HepG2 (cell line): ENCODE data around the gene E2F3. TPM values are rescaled to one million over a fixed set of nuclear protein-coding genes. Genes with fewer than 3 reads are reported as not detected.

Source experiments
- ATAC-seq: fragments of 200-7000 bp; cut with Tn5 transposase; 3 replicates; pipeline ENCODE4 v1.9.1; 2020; ENCODE audit warnings: mild to moderate bottlenecking, moderate library complexity
- BruUV-seq: library from RNA; stranded (reverse); fragments of 400-500 nt; replicated peaks from 2 replicates; lab custom pipeline; 2021; lab: Mats Ljungman, UMichigan
- CTCF ChIA-PET: fragments of 300-600 bp; formaldehyde crosslinking; extraction: SDS; loops from one replicate; lab custom pipeline; 2021; ENCODE audit warnings: low total read pairs, inconsistent platforms, low intra/inter-chr PET ratio; lab: Yijun Ruan, JAX
- POLR2A ChIA-PET: fragments of 350-600 bp; sonication (Branson Sonifier 250); formaldehyde crosslinking; loops from one replicate; lab custom pipeline; 2020; ENCODE audit warnings: antibody characterized with exemption, inconsistent platforms; lab: Yijun Ruan, JAX
- DNase-seq: peaks from one replicate; pipeline ENCODE4 v3.0.0-alpha.2; 2015; ENCODE audit warnings: low spot score
- FAIRE-seq: peaks from 3 replicates; lab custom pipeline; 2011; peaks lifted over from hg19 to GRCh38; lab: Jason Lieb, UNC
- H2AFZ ChIP-seq: one replicate; pipeline ENCODE4 v1.6.1; 2011; ENCODE audit warnings: low read length, inconsistent platforms
- H3K27ac ChIP-seq: fragments of 300-600 bp; 3 replicates; pipeline ENCODE4 v1.8.0; 2011; ENCODE audit warnings: mixed run types, mild to moderate bottlenecking, mixed read lengths, low read length, inconsistent platforms; ENCODE audit not compliant: insufficient read depth; ENCODE audit errors: extremely low read length
- H3K27me3 ChIP-seq, 2 experiments: fragments of 200-600 bp in 1 of 2; 2 replicates in 1 of 2; 3 replicates in 1 of 2; pipeline versions ENCODE4 v1.6.0 to v1.8.0; 2011; ENCODE audit warnings: low read length in 2 of 2, mild to moderate bottlenecking in 2 of 2, moderate library complexity in 2 of 2, inconsistent platforms in 1 of 2; ENCODE audit not compliant: insufficient read depth in 2 of 2, control insufficient read depth in 1 of 2
- H3K36me3 ChIP-seq, 2 experiments: fragments of 200-600 bp in 1 of 2; replicated peaks in 1 of 2; 2 replicates in 1 of 2; 3 replicates in 1 of 2; pipeline versions ENCODE4 v1.5.1 to v1.8.0; 2011; ENCODE audit warnings: low read length in 2 of 2, inconsistent platforms in 1 of 2; ENCODE audit not compliant: insufficient read depth in 2 of 2, control insufficient read depth in 1 of 2
- H3K4me1 ChIP-seq: 2 replicates; pipeline ENCODE4 v1.5.1; 2012; ENCODE audit warnings: low read length, inconsistent platforms; ENCODE audit not compliant: insufficient read depth
- H3K4me2 ChIP-seq: 2 replicates; pipeline ENCODE4 v1.6.0; 2011; ENCODE audit warnings: low read depth, low read length, inconsistent platforms
- H3K4me3 ChIP-seq, 3 experiments: fragments of 200-600 bp in 1 of 3; sonication (generic), shearing (Covaris generic) in 1 of 3; replicated peaks in 1 of 3; 2 replicates each; pipeline ENCODE4 v1.5.1; 2011 to 2016; ENCODE audit warnings: low read length in 3 of 3, inconsistent platforms in 2 of 3, low read depth in 2 of 3, mild to moderate bottlenecking in 2 of 3, control low read depth in 1 of 3, mixed read lengths in 1 of 3; ENCODE audit not compliant: insufficient read depth in 1 of 3
- H3K79me2 ChIP-seq: one replicate; pipeline ENCODE4 v1.6.1; 2011; ENCODE audit warnings: low read length, inconsistent platforms; ENCODE audit not compliant: insufficient read depth
- H3K9ac ChIP-seq: 2 replicates; pipeline ENCODE4 v1.6.0; 2011; ENCODE audit warnings: mild to moderate bottlenecking, low read depth, low read length, inconsistent platforms; ENCODE audit not compliant: insufficient read depth
- H3K9me3 ChIP-seq: 2 replicates; pipeline ENCODE4 v1.5.1; 2012; ENCODE audit warnings: mild to moderate bottlenecking, low read length
- H4K20me1 ChIP-seq: 2 replicates; pipeline ENCODE4 v1.6.0; 2011; ENCODE audit warnings: inconsistent platforms, mild to moderate bottlenecking, low read length, moderate library complexity; ENCODE audit not compliant: insufficient read depth
- ATF1 ChIP-seq: IDR thresholded peaks from 2 replicates; pipeline ENCODE4 v1.6.1; 2016; ENCODE audit warnings: mild to moderate bottlenecking, control low read depth
- DZIP1 ChIP-seq: sonication (generic); formaldehyde crosslinking; IDR thresholded peaks from 2 replicates; pipeline ENCODE4 v1.5.0; 2020; ENCODE audit warnings: mild to moderate bottlenecking, missing genetic modification reagents
- GMEB1 ChIP-seq: sonication (generic); formaldehyde crosslinking; IDR thresholded peaks from 2 replicates; pipeline ENCODE4 v1.5.1; 2020; ENCODE audit warnings: missing genetic modification reagents, mild to moderate bottlenecking, borderline replicate concordance
- JDP2 ChIP-seq: sonication (generic); formaldehyde crosslinking; IDR thresholded peaks from 2 replicates; pipeline ENCODE4 v1.8.1; 2022; ENCODE audit warnings: missing genetic modification reagents, borderline replicate concordance
- PBX2 ChIP-seq: IDR thresholded peaks from 2 replicates; pipeline ENCODE4 v1.6.1; 2016; ENCODE audit warnings: control low read depth
- SMAD1 ChIP-seq: sonication (generic); formaldehyde crosslinking; IDR thresholded peaks from 2 replicates; pipeline ENCODE4 v1.4.0; 2020; ENCODE audit warnings: missing genetic modification reagents, low read depth, mild to moderate bottlenecking, borderline replicate concordance
- SP140L ChIP-seq: sonication (generic); formaldehyde crosslinking; IDR thresholded peaks from 2 replicates; pipeline ENCODE4 v1.4.0; 2020; ENCODE audit warnings: missing genetic modification reagents, borderline replicate concordance
- ZBTB37 ChIP-seq: sonication (generic); formaldehyde crosslinking; IDR thresholded peaks from 2 replicates; pipeline ENCODE4 v1.4.0; 2020; ENCODE audit warnings: mild to moderate bottlenecking, missing genetic modification reagents
- ZFAT ChIP-seq: sonication (generic); formaldehyde crosslinking; conservative IDR thresholded peaks from 2 replicates; pipeline ENCODE4 v1.8.1; 2023; ENCODE audit warnings: missing genetic modification reagents, inconsistent platforms
- ZNF326 ChIP-seq: sonication (generic); formaldehyde crosslinking; IDR thresholded peaks from 2 replicates; pipeline ENCODE4 v1.4.0; 2020; ENCODE audit warnings: missing genetic modification reagents, borderline replicate concordance
- ZNF567 ChIP-seq: sonication (generic); formaldehyde crosslinking; IDR thresholded peaks from 2 replicates; pipeline ENCODE4 v1.8.1; 2023; ENCODE audit warnings: mild to moderate bottlenecking, missing genetic modification reagents, borderline replicate concordance
- ZNF672 ChIP-seq: sonication (generic); formaldehyde crosslinking; IDR thresholded peaks from 2 replicates; pipeline ENCODE4 v1.8.1; 2022; ENCODE audit warnings: missing genetic modification reagents
- ZNF83 ChIP-seq: sonication (generic); formaldehyde crosslinking; IDR thresholded peaks from 2 replicates; pipeline ENCODE4 v1.4.0; 2020; ENCODE audit warnings: missing genetic modification reagents, mild to moderate bottlenecking, borderline replicate concordance
- ZSCAN29 ChIP-seq: sonication (generic); formaldehyde crosslinking; conservative IDR thresholded peaks from 2 replicates; pipeline ENCODE4 v1.4.0; 2020; ENCODE audit warnings: mild to moderate bottlenecking, missing genetic modification reagents
- ZSCAN5A ChIP-seq: sonication (generic); formaldehyde crosslinking; IDR thresholded peaks from 2 replicates; pipeline ENCODE4 v1.8.0; 2022; ENCODE audit warnings: mild to moderate bottlenecking, missing genetic modification reagents, borderline replicate concordance
- WGBS: methylation state at CpG from one replicate; pipeline ENCODE4 v1.1.6; 2017; ENCODE audit warnings: low lambda C conversion rate; 5-methylcytosine and 5-hydroxymethylcytosine counted together
- in situ Hi-C: cut with HindIII; loops from 2 replicates; pipeline ENCODE4 v1.10.0; 2017; ENCODE audit warnings: low pct_unique_long_range_greater_than_20kb; ENCODE audit not compliant: extremely low pct_ligation_motif_present
- intact Hi-C: fragments of 100-400 bp; cut with micrococcal nuclease; formaldehyde crosslinking; loops from one replicate; pipeline ENCODE4 v1.10.0; 2022; ENCODE audit not compliant: unreplicated experiment
- polyA plus RNA-seq, 8 experiments: library from polyadenylated mRNA; depleted of rRNA in 3 of 8; stranded (reverse) in 7 of 8; unstranded in 1 of 8; fragments of >200 nt; fragmentation: Illumina TruSeq in 4 of 8; extraction: Trizol in 4 of 8; gene quantifications; 2 replicates each; pipeline versions ENCODE4 v1.2.1 to v1.2.3, GENCODE V29; 2011 to 2016; ENCODE audit warnings: low read depth in 4 of 8, missing spikeins in 1 of 8, mixed read lengths in 1 of 8; ENCODE audit not compliant: insufficient read depth in 1 of 8
- total RNA-seq, 5 experiments: library from RNA; depleted of rRNA; stranded (reverse); fragments of >200 nt; fragmentation: Illumina TruSeq; extraction: Trizol; gene quantifications; 2 replicates each; pipeline ENCODE4 v1.2.3, GENCODE V29; 2016; ENCODE audit warnings: low read depth in 1 of 5

The E2F3 gene
- total and polyA plus RNA-seq, 2 of the 13 experiments (the other 11 are each of a cell fraction or from before 2014, with no cell fraction given) = 8.5 to 12.7 TPM

GRCh38 chr6:20472748-20473147, 71.1 kb downstream of the E2F3 start (continued):
- TF ChIP-seq ZSCAN29 (CRISPR knock-in tag) (no peak), PBX2 (CRISPR knock-in tag) (no peak), ZSCAN5A (no peak), GMEB1 (CRISPR knock-in tag) (no peak), ATF1 (CRISPR knock-in tag) (no peak), ZFAT (CRISPR knock-in tag) (no peak)

GRCh38 chr6:20473518-20473917, 71.8 kb downstream of the E2F3 start:
- CTCF ChIA-PET = no interaction called here
- BruUV-seq = no TSS peak
- no peak for TF ChIP-seq DZIP1 (CRISPR knock-in tag)
- TF ChIP-seq ZNF672 (CRISPR knock-in tag) = no peak
- TF ChIP-seq ZNF326 (CRISPR knock-in tag) = no peak
- TF ChIP-seq JDP2 (CRISPR knock-in tag) = no peak
- TF ChIP-seq SP140L (CRISPR knock-in tag) = no peak
- no peak for TF ChIP-seq ZNF83 (CRISPR knock-in tag)
- no peak for TF ChIP-seq SMAD1
- TF ChIP-seq ZBTB37 (CRISPR knock-in tag) = no peak
- TF ChIP-seq ZNF567 = no peak

More at GRCh38 chr6:20473518-20473917, 71.8 kb downstream of the E2F3 start:
- H3K4me1 ChIP-seq = no peaks in the 10 kb centered on the region
- no peak overlapping the region for H2AFZ ChIP-seq
- no peaks in the 10 kb centered on the region; the same call in 1 of the 2 replicates for H4K20me1 ChIP-seq
- no peak overlapping the region for H3K9ac ChIP-seq
- no peaks in the 10 kb centered on the region for H3K9me3 ChIP-seq
- in situ Hi-C loops (no loop called here), intact Hi-C loops (no loop called here)
- H3K4me2 ChIP-seq = no peak overlapping the region
- no peak for DNase-seq
- 83% methylated on average over 1 of the region's 1 CpG for WGBS
- no peak overlapping the region for H3K4me3 ChIP-seq
- H3K79me2 ChIP-seq = peaks cover 12% of the 10 kb centered on the region
- POLR2A ChIA-PET = no interaction called here
- H3K36me3 ChIP-seq = peaks cover 1 to 4% of the 10 kb centered on the region in 2 experiments; a peak in 2 of 5 replicates
- no peak overlapping the region for H3K27ac ChIP-seq
- no peak for ATAC-seq
- no peak for FAIRE-seq
- H3K27me3 ChIP-seq = no peaks in the 10 kb centered on the region
